Fibroblast of lung (primary cell): ENCODE data around the gene HCRTR2. TPM values are rescaled to one million over a fixed set of nuclear protein-coding genes. Genes with fewer than 3 reads are reported as not detected.

Source experiments
- DNase-seq, 2 donors: peaks; one replicate each; pipeline versions ENCODE4 v3.0.0 to v3.0.0-alpha.2; 2010; ENCODE audit warnings: low read depth in 2 of 2
- H2AFZ ChIP-seq: 2 replicates; pipeline ENCODE4 v1.5.1; 2012; ENCODE audit warnings: low read length, control low read depth, inconsistent platforms
- H3K27ac ChIP-seq: 2 replicates; pipeline ENCODE4 v1.5.1; 2011; ENCODE audit warnings: low read length, control low read depth; ENCODE audit not compliant: insufficient read depth
- H3K27me3 ChIP-seq: 2 replicates; pipeline ENCODE4 v1.5.1; 2011; ENCODE audit warnings: mild to moderate bottlenecking, low read length; ENCODE audit not compliant: control insufficient read depth, insufficient read depth
- H3K36me3 ChIP-seq: 2 replicates; pipeline ENCODE4 v1.5.1; 2011; ENCODE audit warnings: low read length; ENCODE audit not compliant: control insufficient read depth, insufficient read depth
- H3K4me1 ChIP-seq: 2 replicates; pipeline ENCODE4 v1.5.1; 2011; ENCODE audit warnings: low read length; ENCODE audit not compliant: control insufficient read depth, insufficient read depth; ENCODE audit errors: extremely low read depth
- H3K4me2 ChIP-seq: 2 replicates; pipeline ENCODE4 v1.5.1; 2011; ENCODE audit warnings: low read length, control low read depth; ENCODE audit not compliant: insufficient read depth; ENCODE audit errors: extremely low read depth
- H3K4me3 ChIP-seq, 4 experiments: fragments of 200-600 bp in 1 of 4; sonication (generic) in 1 of 4; replicated peaks in 1 of 4; 2 replicates each; pipeline ENCODE4 v1.5.1; 2011 to 2016; ENCODE audit warnings: low read length in 4 of 4, low read depth in 3 of 4, mild to moderate bottlenecking in 3 of 4, control low read depth in 2 of 4, inconsistent platforms in 1 of 4, mixed read lengths in 1 of 4; ENCODE audit not compliant: insufficient read depth in 1 of 4; ENCODE audit errors: control extremely low read depth in 1 of 4
- H3K79me2 ChIP-seq: 2 replicates; pipeline ENCODE4 v1.5.1; 2012; ENCODE audit warnings: mild to moderate bottlenecking, low read length, inconsistent platforms; ENCODE audit not compliant: control insufficient read depth, insufficient read depth
- H3K9ac ChIP-seq: 2 replicates; pipeline ENCODE4 v1.5.1; 2011; ENCODE audit warnings: mild to moderate bottlenecking, low read length, control low read depth; ENCODE audit not compliant: insufficient read depth
- H3K9me3 ChIP-seq: 2 replicates; pipeline ENCODE4 v1.5.1; 2012; ENCODE audit warnings: low read depth, low read length; ENCODE audit not compliant: control insufficient read depth, insufficient read depth
- H4K20me1 ChIP-seq: 2 replicates; pipeline ENCODE4 v1.5.1; 2011; ENCODE audit warnings: low read length; ENCODE audit not compliant: control insufficient read depth, insufficient read depth; ENCODE audit errors: extremely low read depth
- EZH2 ChIP-seq: IDR thresholded peaks from 2 replicates; pipeline ENCODE4 v1.5.1; 2012; ENCODE audit warnings: low read length, control low read depth, mild to moderate bottlenecking; ENCODE audit errors: missing control alignments
- polyA plus RNA-seq, 2 donors: library from polyadenylated mRNA; depleted of rRNA in 1 of 2; stranded (reverse) in 1 of 2; unstranded in 1 of 2; fragments of >200 nt; gene quantifications; 2 replicates each; pipeline ENCODE4 v1.2.1, GENCODE V29; 2011 to 2012; ENCODE audit warnings: missing spikeins in 1 of 2
- total RNA-seq: library from RNA; depleted of rRNA; stranded (reverse); fragments of >200 nt; gene quantifications from 2 replicates; pipeline ENCODE4 v1.2.1, GENCODE V29; 2014
- TF ChIP-seq, protein P1 (sequence below), 2 donors: IDR thresholded peaks in 1 of 2; conservative IDR thresholded peaks in 1 of 2; 1 replicate in 1 of 2; 2 replicates in 1 of 2; pipeline ENCODE4 v1.5.1; 2011 to 2012; ENCODE audit warnings: low read length in 2 of 2, control low read depth in 1 of 2, inconsistent platforms in 1 of 2, low read depth in 1 of 2, mild to moderate bottlenecking in 1 of 2

HCRTR2 gene
- total and polyA plus RNA-seq, 2 donors (not counting 1 experiment from before 2014, with no cell fraction given): not detected

DNA sequence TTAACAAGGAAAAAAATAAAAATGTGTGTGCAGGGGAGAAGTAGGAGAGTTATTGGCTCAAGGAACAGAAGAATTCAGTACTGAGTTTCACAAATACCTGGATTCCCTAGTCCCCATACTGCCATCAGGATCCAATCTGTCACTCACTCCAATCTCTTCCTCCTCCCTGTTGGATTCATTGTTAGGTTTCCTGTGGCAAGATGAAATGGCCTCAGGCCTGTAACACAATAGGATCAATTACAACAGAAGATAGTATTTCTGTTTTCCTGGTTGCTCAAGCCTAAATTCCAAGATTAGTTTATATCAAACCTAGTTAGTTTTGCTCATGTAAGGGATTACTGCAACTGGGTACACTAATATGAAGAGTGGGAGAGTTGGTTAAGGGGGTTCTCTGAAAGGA is 24.4 kb downstream of the HCRTR2 start:
- DNase-seq: no peak
- no peaks in the 10 kb centered on the region for H3K27me3 ChIP-seq
- no peaks in the 10 kb centered on the region for H3K9me3 ChIP-seq
- no peak overlapping the region for H3K4me2 ChIP-seq
- no peak overlapping the region for H2AFZ ChIP-seq
- H3K36me3 ChIP-seq: no peaks in the 10 kb centered on the region
- no peak overlapping the region for H3K27ac ChIP-seq
- H4K20me1 ChIP-seq: no peaks in the 10 kb centered on the region
- no peak for TF ChIP-seq EZH2
- TF ChIP-seq, protein P1, sequence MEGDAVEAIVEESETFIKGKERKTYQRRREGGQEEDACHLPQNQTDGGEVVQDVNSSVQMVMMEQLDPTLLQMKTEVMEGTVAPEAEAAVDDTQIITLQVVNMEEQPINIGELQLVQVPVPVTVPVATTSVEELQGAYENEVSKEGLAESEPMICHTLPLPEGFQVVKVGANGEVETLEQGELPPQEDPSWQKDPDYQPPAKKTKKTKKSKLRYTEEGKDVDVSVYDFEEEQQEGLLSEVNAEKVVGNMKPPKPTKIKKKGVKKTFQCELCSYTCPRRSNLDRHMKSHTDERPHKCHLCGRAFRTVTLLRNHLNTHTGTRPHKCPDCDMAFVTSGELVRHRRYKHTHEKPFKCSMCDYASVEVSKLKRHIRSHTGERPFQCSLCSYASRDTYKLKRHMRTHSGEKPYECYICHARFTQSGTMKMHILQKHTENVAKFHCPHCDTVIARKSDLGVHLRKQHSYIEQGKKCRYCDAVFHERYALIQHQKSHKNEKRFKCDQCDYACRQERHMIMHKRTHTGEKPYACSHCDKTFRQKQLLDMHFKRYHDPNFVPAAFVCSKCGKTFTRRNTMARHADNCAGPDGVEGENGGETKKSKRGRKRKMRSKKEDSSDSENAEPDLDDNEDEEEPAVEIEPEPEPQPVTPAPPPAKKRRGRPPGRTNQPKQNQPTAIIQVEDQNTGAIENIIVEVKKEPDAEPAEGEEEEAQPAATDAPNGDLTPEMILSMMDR (conservative IDR thresholded peaks at IDR 0.05 in 1 of 2, IDR thresholded peaks at IDR 0.05 in 1 of 2; ENCODE audit: low read depth in 1 of 2, low read length in 2 of 2): no peak
- no peak overlapping the region for H3K4me3 ChIP-seq
- no peaks in the 10 kb centered on the region for H3K4me1 ChIP-seq
- H3K79me2 ChIP-seq: no peaks in the 10 kb centered on the region
- no peak overlapping the region for H3K9ac ChIP-seq

DNA sequence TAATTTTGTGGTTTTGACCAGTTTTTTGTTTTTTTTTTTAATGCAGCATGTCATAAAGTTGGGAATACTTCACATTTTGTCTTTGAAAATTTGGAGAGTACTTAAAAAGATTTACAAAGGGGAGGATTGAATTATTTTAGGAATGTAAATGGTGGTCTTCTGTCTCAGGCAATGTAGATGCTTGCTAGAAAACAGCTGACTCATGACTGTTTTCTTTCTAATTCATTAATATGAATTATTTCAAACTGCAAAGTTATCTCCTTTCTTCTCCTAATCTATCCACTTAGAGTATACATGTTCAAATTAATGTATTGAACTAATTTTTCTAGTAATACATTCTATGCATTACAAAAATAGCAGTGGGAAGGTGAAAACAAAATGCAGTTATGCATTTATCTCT is 24.9 kb downstream of the HCRTR2 start:
- H3K4me3 ChIP-seq: no peak overlapping the region
- no peak overlapping the region for H3K9ac ChIP-seq
- no peaks in the 10 kb centered on the region for H3K27me3 ChIP-seq
- no peak for DNase-seq
- no peaks in the 10 kb centered on the region for H3K4me1 ChIP-seq
- H4K20me1 ChIP-seq: no peaks in the 10 kb centered on the region
- H2AFZ ChIP-seq: no peak overlapping the region
- H3K4me2 ChIP-seq: no peak overlapping the region
- no peak overlapping the region for H3K27ac ChIP-seq
- TF ChIP-seq EZH2: no peak
- TF ChIP-seq, protein P1 (conservative IDR thresholded peaks at IDR 0.05 in 1 of 2, IDR thresholded peaks at IDR 0.05 in 1 of 2; ENCODE audit: low read depth in 1 of 2, low read length in 2 of 2): no peak
- no peaks in the 10 kb centered on the region for H3K79me2 ChIP-seq
- H3K9me3 ChIP-seq: no peaks in the 10 kb centered on the region
- H3K36me3 ChIP-seq: no peaks in the 10 kb centered on the region

GRCh38 chr6:55208478-55209458 is 34.5 kb downstream of the HCRTR2 start:
- Histone ChIP-seq H3K4me3 (no peak overlapping the region), H3K4me2 (no peak overlapping the region), H2AFZ (no peak overlapping the region), H3K4me1 (no peaks in the 10 kb centered on the region), H3K27me3 (no peaks in the 10 kb centered on the region), H3K36me3 (no peaks in the 10 kb centered on the region), H4K20me1 (no peaks in the 10 kb centered on the region), H3K9me3 (no peaks in the 10 kb centered on the region), H3K79me2 (no peaks in the 10 kb centered on the region), H3K9ac (no peak overlapping the region), H3K27ac (no peak overlapping the region)
- TF ChIP-seq, protein P1 (conservative IDR thresholded peaks at IDR 0.05 in 1 of 2, IDR thresholded peaks at IDR 0.05 in 1 of 2; ENCODE audit: low read depth in 1 of 2, low read length in 2 of 2): no peak
- no peak for TF ChIP-seq EZH2
- DNase-seq: peak in 1 of 2 donors; percentile 14
